ENCODE measurements around the gene COL18A1.
"Not testable (repeated sequence)": the region's sequence is repeated elsewhere in the genome, so short reads cannot be mapped to it uniquely, and the experiment has no call there.

COL18A1 gene

DNA sequence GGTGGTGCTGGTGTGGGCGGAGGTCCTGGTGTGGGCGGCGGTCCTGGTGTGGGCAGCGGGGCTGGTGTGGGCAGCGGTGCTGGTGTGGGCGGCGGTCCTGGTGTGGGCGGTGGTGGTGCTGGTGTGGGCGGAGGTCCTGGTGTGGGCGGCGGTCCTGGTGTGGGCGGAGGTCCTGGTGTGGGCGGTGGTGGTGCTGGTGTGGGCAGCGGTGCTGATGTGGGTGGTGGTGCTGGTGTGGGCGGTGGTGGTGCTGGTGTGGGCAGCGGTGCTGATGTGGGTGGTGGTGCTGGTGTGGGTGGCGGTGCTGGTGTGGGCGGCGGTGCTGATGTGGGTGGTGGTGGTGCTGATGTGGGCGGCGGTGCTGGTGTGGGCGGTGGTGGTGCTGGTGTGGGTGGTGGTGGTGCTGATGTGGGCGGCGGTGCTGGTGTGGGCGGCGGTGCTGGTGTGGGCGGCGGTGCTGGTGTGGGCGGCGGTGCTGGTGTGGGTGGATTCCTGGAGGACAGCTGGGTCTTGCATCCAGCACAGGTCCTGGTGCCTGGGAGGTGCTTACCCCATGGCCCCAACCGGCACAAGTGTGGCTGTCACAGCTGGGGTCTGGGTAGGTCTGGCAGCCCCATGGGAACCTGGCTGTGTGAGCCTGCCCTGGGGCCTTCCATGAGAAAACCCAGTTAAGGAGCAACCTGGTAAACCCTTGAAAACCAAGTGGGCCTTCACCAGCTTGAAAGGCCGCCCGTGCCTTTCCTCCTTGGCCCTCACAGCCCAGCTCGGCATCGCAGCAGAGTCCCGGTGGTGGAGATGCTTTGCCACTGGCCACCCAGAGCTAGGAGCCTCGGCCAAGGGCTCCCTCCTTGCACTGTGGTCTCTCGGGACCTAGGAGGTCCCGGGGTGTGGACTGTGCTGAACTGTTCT lies 38.0 kb downstream of the COL18A1 start:
- DNase-seq, result not testable (repeated sequence)

DNA sequence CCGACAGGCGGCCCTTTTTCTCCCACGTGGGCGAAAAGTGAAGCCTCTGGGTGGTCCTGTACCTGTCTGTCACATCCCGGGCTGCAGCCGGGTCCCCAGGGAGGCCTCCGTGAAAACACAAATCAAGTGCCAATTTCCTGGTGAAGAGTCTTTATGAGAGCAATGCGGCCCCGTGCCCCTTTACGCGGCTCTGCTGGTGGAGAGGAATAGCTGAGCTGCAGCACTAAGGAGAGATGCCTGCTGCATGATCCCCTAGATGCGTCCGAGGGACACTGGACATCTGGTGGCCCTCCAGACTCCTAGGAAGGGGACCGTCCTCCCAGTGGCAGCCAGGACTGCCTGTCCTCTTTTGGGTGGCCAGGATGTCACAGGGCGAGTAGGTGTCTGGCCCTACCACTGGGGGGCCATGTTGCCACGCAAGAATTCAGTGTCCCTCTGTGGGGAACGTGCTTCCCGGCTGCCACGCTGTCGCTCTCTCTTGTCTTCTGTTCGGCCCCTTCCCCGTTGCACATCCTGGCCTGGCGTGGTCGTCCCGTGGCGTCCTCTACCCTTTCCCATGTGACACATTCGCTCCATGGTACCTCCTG lies 38.7 kb downstream of the COL18A1 start:
- peak in 1 of 3 donors; percentile 8 for DNase-seq

DNA sequence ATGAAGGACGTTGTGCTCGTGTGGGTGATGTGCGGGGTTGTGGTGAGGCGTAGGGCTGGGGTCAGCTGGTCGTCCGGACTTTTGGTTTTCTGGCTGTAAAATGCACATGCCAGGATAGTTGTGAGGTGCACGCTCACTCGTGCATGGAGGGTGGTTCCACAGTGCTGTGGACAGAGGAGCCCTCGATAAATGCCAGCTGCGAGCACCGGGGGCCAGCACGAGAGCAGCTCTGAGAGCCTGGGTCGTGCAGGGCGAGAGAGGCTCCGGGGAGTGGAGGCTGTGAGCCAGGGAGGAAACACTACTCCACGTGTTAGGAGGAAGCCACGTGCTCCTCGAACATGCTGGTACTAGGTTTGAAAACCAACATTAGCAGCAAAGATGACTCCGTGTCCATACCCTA lies 39.4 kb downstream of the COL18A1 start:
- DNase-seq, result no peak

DNA sequence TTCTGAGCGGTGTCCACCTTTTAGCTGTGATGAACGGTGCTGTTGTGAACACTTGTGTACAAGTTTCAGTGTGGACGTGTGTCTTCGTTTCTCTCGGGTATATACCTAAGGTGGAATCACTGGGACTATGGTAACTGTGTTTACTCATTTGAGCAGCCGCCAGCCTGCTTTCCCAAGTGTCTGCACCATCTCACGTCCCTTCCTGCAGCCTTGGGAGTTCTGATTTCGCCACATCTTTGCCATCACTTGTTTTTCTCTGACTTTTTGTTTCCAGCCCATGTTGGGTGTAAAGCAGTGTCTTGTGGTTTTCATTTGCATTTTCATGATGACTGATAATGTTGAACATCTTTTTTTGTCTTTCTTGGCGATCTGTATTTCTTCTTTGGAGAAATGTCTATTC lies 40.4 kb downstream of the COL18A1 start:
- DNase-seq, result no peak

DNA sequence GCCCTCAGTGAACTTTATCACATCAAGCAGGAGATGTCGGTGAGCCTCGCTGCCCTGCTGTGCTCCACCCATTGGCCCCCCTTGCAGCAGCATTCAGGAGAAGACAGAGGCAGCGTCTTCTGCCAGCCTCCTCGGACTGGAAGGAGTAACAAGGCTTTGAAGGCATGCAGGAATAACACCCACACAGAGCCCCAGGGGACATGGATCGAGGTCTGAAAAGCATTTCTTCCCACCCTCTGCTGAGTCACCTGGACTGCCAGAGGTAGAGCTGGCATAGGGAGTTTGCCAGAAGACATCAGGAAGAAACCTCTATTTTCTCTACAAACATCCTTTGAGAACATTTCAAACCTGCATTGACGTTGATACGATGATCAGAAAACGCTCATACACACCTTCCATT lies 42.9 kb downstream of the COL18A1 start:
- no peak for DNase-seq

DNA sequence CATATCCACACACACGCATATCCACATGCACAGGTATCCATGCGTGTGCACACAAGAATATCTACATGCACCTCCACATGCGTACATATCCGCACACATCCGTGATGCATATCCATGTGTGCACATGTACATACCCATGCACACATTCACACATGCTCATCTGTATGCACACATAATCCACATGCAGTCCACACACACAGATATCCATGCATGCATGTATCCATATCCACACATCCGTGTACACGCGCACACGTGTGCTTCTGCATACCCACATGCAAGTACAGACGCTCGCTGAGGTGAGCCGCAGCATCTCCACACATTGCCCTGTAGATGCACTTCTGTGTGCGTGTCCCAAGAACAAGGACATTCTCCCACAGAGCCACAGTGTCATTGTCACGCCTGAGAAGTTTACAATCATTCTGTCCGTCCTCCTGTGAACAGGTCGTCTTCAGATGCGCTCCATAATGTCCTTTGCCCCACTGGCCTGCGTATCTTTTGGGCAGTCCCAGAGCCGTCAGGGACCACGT lies 43.4 kb downstream of the COL18A1 start:
- no peak for DNase-seq

DNA sequence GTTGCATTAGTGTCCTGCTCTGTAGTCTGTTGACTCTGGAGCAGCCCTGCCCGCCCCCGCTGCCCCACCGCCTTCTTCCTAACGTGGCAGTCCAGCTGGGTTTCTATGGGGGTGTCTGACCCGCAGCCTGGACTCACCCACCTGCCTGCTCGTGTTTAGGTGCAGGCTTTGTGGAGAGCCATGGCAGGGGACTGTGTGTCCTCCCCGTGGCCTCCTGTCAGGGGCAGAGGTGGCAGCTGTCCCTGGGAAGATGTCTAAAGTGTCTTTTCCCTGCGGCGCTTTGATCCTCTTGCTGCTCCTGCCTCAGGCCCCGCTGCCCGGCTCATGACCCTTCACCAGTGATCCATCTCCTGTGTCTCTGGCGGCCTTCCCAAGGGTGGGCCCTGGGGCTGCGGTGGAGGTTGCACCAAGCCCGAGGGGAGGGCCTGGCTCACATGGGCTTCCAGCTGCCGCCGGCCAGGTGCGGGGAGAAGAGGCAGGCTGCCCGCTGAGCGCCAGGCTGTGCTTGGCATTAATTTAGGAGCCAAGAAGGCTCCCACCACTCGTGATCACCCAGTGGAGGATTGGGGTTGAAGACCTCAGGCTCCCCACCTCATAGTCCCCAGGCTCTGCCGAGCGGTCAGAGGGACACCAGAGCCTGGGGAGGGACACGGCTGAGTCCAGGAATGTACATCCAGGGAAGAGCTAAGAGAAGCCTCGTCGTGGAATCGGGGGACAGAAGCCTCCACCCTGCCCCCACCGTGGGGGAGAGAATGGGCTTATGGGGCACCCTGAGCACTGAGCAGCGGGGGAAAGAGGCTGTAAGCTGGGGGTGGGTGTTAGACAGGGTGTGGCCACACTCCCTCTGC lies 44.1 kb downstream of the COL18A1 start:
- DNase-seq, result no peak

DNA sequence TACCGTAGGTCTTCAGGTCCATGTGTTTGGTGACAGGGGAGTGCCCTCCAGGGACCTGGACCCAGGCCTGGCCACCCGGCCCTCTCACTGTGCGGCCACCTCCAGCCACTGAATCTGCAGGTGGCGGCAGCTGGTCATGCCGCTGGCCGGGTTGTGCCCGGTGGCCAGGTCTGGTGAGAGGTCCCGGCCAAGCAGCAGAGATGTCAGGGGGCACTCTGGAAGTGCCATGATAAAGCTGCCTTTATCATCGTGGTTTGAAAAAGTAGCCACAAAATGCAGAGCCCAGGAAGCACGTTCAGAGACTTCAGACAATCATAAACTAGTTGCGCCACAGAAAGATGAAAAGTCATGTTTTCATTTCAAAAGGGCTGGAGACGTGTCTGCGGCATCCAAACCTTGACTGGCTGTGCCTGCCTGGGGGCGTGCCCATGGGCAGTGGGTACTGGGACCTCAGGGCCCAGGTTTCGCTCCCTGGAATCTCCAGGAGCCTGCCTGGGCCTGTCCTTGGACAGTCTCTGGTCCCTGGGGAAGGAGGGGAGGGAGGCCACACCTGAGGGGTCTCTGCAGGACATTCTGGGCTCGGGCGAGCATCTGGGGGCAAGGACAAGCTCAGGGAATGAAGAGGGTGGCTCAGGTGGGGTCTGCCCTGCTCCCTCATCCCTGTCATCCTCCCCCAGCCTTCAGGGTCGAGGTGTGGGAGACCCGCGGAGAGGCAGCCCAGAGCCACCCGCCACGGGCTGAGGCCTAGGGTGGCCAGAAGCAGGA lies 44.9 kb downstream of the COL18A1 start:
- DNase-seq, result no peak

DNA sequence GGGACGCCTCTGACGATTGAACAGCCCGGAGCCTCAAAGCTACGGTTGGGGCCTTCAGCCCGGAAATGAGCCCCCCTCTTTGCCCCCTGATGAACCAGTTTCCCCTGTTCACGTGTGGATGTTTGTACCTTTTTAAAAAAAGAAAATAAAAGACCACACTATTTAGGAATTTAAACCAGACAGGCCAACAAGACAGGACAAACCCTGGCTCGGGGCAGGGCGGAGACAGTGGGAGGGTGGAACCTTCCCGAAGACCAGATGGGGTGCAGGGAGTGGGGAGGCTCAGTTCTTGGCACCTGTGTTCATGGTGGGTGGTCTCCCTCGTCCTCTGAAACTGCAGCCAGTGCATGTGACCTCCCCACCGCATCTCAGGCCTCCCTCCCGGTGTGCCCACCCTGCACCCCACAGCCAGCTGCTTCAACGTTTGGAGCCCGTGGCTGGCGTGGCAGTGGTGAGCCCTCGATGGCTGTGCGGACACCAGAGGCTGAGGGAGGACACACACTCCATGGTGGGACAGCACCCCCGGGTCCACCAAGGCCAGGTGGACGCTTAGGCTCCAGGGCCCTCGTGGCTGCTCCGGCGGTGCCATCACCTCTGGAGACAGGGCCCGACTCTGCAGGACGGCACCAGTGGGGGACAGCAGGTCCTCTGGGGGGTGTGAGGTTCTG lies 45.6 kb downstream of the COL18A1 start:
- no peak for DNase-seq

DNA sequence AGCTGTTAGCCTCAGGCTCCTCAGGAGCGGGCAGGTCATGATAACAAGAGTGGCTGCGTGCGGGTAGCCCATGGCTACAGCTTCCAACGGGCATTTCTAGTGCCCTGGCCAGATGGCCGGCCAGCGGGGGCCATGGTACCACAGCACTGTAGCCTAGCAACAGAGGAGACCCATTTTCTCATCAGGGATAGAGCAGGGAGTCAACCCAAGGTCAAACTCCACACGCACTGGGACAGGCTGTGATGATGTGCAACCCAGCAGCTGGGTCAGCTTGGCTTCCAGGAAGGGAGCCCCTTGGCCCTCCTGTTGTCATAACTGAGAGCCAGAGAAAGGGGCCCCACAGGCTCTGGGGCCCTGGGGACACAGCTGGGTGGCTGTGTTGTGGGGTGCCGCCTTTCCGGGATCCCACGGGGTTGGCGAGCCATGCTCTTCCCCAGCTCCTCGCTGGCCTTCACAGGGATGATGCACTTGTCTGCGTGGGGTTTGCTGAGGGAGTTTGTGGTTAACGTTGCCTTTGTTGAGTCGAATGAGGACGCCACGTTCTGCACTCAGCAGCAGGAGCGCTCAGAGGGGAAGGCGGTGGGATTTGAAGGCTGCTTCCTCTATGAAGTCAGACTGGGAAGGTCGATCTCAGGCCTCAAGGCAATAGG lies 46.3 kb downstream of the COL18A1 start:
- DNase-seq, result no peak

DNA sequence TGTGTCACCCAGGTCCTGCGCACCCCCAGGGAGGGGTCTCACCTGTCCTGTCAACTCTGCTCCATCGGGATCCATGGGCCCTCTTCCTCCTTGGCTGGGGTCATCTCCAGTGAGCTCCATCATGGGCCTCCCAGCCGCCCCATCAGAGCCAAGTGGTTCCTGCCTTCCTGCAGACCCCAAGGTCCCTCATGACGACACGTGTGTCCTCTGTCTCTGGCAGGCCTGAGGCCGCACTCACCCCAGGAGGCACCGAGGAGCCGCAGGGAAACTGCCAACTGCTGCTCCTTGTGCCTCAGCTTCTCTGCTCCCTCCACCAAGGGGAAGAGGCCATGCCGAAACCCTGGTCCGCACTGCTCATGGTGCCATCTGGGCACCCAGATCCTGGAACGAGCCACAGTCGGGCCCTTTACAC lies 46.8 kb downstream of the COL18A1 start:
- no peak for DNase-seq

DNA sequence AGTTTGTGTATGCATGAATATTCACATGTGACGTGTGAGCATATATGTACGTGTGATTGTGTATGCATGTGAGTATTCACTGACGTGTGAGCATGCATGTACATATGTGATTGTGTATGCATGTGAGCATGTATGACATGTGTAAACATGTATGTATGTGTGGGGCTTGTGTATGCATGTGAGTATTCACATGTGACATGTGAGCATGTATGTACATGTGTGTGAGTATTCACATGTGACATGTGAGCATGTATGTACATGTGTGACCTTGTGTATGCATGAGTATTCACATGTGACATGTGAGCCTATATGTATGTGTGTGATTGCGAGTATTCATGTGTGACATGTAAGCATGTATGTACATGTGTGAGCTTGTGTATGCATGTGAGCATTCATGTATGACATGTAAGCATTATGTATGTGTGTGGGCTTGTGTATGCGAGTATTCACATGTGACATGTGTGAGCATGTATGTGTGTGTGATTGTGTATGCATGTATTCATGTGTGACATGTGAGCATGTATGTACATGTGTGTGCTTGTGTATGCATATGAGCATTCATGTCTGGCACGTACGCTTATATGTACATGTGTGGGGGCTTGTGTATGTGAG lies 47.8 kb downstream of the COL18A1 start:
- DNase-seq, result no peak

DNA sequence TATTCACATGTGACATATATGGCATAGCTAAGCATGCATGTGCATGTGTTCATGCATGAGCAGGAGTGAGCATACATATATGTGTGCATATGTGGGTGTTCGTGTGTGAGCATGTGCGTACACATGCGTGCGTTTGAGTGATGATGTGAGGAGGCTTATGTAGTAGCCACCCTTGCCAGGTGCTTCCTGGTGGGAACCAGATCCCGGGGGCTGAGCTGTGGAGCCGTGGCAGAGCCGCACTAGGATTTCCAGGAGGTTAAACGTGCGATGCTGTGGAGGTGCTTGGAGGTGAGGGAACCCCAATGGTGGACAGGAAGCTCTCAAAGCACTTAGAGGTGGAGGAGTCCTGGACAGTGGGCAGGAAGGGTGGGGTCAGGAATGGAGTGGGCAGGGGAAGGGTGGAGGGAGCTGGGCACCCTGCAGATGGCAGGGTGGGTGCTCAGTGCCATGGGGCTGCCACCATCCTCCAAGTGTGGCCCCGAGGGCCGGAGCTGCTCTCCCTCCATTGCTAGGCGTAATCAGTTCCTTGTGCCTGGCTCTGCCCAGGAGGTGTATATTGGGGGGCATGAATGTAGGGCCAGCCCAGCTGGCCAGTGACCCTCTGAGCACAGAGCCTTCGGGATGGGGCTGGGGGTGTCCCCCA lies 48.5 kb downstream of the COL18A1 start:
- no peak for DNase-seq

DNA sequence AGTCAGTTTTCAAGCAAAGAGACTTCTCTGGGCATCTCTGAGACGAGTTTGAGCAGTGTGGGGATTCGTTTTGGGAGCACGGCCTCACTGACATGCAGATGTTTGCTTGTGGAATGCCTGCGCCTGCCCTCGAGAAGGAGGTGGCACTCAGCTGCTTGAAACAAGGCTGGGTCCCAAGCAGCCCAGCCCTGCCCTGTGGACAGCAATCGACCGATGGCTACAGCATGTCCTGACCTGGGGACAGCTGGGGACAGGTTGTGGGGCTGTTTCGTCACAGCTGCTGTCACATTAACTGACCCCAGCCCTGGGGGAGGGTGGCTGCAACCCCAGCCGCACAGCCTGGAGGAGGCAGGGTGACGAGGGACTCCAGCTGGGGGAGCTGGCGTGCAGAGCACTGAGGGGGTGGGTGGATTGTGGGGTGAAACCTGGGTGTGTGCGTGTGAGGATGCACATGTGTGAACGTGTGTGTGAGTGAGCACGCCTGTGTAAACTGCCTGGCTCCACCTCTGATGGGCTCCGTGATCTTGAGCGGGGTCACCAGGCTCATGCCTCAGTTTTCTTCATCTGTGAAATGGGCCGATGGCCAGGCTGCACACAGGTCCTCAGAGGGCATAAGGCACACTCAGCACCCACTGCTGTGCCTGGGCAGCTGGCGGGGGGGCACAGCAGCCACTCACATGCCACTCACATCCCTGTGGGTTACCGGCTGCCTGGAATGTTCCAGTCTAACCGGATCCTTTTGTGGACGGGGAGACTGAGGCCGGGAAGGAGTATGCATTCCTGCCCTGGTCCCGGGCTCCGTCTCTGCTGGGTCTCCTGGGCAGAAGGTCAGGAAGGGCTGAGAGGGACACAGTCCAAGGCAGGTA lies 49.3 kb downstream of the COL18A1 start:
- DNase-seq, result no peak

DNA sequence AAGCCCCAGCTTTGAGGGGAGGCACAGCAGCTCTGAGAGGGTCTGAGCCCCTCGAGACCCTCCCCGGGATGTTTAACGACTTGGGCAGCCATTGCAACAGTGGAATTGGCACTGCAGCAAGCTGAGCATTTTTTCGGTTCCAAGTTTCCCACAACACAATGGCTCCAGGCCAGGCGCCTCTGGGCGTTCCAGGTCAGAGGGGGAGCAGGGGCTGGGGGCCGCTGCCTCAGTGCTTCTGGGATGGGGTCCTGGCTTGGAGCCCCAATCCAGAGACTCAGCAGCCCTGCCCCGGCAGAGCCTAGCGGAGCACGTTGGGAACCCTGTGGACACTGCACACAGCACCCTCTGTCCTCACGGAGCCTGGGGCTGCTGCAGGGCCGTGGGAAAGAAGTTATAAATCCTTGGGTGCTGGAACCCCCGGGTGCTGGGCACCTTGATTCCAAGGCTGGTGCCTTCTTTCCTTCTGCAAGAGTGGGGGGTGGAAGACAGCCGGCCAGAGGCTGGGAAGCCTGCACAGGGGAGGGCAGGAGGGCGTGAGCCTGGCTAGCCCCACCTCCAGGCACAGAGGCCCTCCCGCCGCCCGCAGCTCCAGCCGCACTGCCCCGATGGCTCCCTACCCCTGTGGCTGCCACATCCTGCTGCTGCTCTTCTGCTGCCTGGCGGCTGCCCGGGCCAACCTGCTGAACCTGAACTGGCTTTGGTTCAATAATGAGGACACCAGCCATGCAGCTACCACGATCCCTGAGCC lies 50.1 kb downstream of the COL18A1 start:
- DNase-seq, result no peak

DNA sequence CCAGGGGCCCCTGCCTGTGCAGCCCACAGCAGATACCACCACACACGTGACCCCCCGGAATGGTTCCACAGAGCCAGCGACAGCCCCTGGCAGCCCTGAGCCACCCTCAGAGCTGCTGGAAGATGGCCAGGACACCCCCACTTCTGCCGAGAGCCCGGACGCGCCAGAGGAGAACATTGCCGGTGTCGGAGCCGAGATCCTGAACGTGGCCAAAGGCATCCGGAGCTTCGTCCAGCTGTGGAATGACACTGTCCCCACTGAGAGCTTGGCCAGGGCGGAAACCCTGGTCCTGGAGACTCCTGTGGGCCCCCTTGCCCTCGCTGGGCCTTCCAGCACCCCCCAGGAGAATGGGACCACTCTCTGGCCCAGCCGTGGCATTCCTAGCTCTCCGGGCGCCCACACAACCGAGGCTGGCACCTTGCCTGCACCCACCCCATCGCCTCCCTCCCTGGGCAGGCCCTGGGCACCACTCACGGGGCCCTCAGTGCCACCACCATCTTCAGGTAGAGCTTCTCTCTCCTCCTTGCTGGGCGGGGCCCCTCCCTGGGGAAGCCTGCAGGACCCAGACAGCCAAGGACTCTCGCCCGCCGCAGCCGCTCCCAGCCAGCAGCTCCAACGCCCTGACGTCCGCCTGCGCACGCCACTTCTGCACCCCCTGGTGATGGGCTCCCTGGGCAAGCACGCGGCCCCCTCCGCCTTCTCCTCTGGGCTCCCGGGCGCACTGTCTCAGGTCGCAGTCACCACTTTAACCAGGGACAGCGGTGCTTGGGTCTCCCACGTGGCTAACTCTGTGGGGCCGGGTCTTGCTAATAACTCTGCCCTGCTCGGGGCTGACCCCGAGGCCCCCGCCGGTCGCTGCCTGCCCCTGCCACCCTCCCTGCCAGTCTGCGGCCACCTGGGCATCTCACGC lies 51.0 kb downstream of the COL18A1 start:
- DNase-seq, result no peak

DNA sequence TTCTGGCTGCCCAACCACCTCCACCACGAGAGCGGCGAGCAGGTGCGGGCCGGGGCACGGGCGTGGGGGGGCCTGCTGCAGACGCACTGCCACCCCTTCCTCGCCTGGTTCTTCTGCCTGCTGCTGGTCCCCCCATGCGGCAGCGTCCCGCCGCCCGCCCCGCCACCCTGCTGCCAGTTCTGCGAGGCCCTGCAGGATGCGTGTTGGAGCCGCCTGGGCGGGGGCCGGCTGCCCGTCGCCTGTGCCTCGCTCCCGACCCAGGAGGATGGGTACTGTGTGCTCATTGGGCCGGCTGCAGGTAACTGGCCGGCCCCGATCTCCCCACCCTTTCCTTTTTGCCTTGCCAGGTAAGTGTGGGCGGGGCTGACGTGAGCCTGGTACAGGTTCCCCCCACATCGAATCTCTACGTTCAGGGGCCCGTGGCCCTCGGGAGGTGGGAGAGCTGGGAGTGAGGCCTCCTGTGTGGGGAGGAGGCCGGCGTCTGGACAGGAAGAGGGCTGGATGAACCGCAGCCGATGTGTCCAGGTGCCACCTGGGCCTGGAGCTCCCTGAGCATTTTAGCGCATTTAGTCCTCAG lies 51.7 kb downstream of the COL18A1 start:
- no peak for DNase-seq

Measured in suppressor macrophage treated with lipopolysaccharide for 1 hour (primary cell).